Epithelial cell of umbilical artery (primary cell): ENCODE measurements around the gene SPRR2D. TPM values are rescaled to one million over a fixed set of nuclear protein-coding genes. Genes with fewer than 3 reads are reported as not detected.

Experiments used
- total RNA-seq: library from RNA; depleted of rRNA; stranded (reverse); fragments of >200 nt; gene quantifications from 2 replicates; pipeline ENCODE4 v1.2.3, GENCODE V29; 2014

Gene SPRR2D
- total RNA-seq: not detected in 2 replicates

DNA sequence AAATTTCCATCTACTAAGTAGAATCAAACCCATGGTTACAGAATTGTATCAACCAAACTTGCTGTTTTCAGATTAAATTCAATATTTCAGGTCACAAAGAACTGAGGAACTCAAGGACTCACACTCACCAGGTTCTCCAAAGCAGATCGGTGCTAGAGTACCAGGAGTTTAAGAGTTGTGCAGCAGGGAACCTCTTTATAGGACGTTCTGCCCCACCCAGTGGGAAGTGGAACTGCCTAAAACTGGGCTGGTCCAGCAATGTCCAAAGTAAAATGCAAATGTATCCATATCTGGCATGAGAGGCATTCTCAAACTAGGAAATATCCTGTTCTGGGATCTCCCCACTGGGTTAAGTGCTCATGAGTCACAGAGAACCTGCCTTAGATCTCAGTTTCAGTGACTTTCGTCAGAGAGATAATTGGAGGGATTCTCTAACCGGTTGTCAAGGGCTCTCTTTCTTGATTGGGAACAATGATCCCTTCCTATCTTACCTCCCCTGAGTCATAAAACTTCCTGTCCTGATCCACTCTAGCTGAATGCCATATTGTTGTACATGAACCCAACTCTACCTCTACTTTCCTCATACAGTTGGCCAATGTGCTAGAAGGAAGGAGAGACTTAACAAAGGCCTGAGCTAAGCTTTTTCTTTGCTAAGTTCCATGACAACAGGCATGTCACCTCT lies at the start of gene SPRR2D:
SPRR2D (minus strand) TSS at position 171 of the 682 bp plus-strand sequence. CDS start 774 bp downstream, outside the sequence.

DNA sequence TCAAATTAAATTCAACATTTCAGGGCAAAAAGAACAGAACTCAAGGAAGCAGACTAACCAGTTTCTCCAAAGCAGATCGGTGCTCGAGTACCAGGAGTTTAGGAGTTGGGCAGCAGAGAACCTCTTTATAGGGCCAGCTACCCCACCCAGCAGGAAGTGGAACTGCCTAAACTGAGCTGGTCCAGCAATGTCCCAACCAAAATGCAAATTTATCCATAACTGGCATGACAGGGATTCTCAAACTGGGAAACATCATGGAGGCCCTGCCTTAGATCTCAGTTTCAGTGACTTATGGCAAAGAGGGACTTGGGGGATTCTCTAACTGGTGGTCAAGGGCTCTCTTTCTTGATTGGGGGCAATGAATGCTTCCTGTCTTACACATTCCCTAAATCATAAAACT lies 30.6 kb upstream of the SPRR2D start, which contains the start of gene SPRR2B:
SPRR2B (minus strand) TSS at position 101 of the 400 bp plus-strand sequence. CDS start 772 bp downstream, outside the sequence.

DNA sequence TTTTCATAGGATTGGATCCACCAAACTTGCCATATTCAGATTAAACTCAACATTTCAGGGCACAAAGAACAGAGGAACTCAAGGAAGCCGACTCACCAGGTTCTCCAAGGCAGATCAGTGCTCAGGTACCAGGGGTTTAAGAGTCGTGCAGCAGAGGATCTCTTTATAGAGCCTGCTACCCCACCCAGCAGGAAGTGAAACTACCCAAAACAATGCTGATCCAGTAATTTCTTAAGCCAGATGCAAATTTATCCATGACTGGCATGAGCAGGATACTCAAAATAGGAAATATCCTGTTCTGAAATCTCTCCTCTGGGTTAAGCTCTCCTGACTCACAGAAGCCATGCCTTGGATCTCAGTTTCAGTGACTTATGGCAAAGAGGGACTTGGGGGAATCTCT lies 16.5 kb upstream of the SPRR2D start, which contains the start of gene SPRR2A:
SPRR2A (minus strand) TSS at position 138 of the 400 bp plus-strand sequence. CDS start 777 bp downstream, outside the sequence.

DNA sequence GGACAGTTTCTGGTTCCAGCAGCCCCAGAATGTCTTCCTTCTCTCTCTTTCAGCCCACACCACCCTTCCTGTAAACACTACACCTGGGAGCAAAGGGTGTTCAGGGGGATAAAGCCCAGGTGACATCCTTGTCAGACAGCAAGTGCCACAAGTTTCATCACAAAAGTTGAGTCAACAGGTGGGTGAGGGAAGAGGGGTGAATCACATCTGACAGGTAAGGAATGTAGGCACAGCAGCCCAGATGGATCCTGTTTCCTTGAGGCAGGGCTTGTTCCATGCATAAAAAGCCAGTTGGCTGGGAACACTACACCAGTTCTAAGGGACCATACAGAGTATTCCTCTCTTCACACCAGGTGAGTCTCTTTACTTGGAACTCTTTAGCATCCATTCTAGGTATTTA lies 10.0 kb downstream of the SPRR2D start, which contains the start of gene SPRR1B:
SPRR1B (plus strand) TSS at position 309 of the 400 bp plus-strand sequence. CDS start 1,143 bp downstream, outside the sequence.

DNA sequence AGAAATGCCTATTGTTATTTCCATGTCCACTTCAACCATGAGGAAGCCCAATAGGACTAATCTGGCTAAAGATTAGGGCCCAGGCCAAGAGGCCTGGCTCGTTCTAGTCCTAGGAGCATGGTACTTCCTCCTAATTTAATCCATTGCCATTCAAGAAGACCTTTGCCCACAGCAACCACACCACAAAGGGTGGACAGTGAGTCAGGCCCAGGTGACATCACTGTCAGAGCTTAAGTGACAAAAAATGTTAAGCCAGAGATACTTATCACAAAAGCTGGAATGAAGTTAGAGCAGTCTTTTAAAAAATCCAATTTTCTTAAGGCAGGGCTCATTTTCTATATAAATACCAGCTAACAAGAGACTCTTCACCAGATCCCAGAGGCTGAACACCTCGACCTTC lies 39.5 kb downstream of the SPRR2D start, which contains the start of gene SPRR3:
SPRR3 (plus strand) TSS at position 368 of the 400 bp plus-strand sequence. CDS start 1,272 bp downstream, outside the sequence.

Other genes starting within 250 kb of the SPRR2D start
- not detected in 2 replicates for gene LCE1D, start 244.4 kb downstream of the SPRR2D start, total RNA-seq
- gene LCE1C, start 234.5 kb downstream of the SPRR2D start, total RNA-seq: not detected in 2 replicates
- not detected in 2 replicates for gene LCE1B, start 229.1 kb downstream of the SPRR2D start, total RNA-seq
- not detected in 2 replicates for gene LCE1A, start 213.6 kb downstream of the SPRR2D start, total RNA-seq
- gene LCE6A, start 198.3 kb downstream of the SPRR2D start, total RNA-seq: not detected in 2 replicates
- gene LCE7A, start 181.1 kb downstream of the SPRR2D start, total RNA-seq: not detected in 2 replicates
- gene SMCP, start 162.8 kb downstream of the SPRR2D start, total RNA-seq: not detected in 2 replicates
- not detected in 2 replicates for gene IVL, start 132.6 kb downstream of the SPRR2D start, total RNA-seq
- not detected in 2 replicates for gene SPRR5, start 93.9 kb downstream of the SPRR2D start, total RNA-seq
- not detected in 2 replicates for gene SPRR4, start 70.5 kb downstream of the SPRR2D start, total RNA-seq
- gene SPRR1A, start 57.0 kb downstream of the SPRR2D start, total RNA-seq: not detected in 2 replicates
- gene SPRR3, start 39.4 kb downstream of the SPRR2D start, total RNA-seq: not detected in 2 replicates
- gene SPRR1B, start 9.9 kb downstream of the SPRR2D start, total RNA-seq: not detected in 2 replicates
- not detected in 2 replicates for gene SPRR2A, start 16.4 kb upstream of the SPRR2D start, total RNA-seq
- gene SPRR2B, start 30.5 kb upstream of the SPRR2D start, total RNA-seq: not detected in 2 replicates
- gene SPRR2E, start 53.4 kb upstream of the SPRR2D start, total RNA-seq: not detected in 2 replicates
- not detected in 2 replicates for gene SPRR2F, start 72.4 kb upstream of the SPRR2D start, total RNA-seq
- gene SPRR2G, start 109.8 kb upstream of the SPRR2D start, total RNA-seq: not detected in 2 replicates
- not detected in 2 replicates for gene LELP1, start 162.3 kb upstream of the SPRR2D start, total RNA-seq
- gene PRR9, start 176.5 kb upstream of the SPRR2D start, total RNA-seq: not detected in 2 replicates
- gene LORICRIN, start 218.6 kb upstream of the SPRR2D start, total RNA-seq: not detected in 2 replicates